ENCODE results near the gene NDUFC1. TPM values are rescaled to one million over a fixed set of nuclear protein-coding genes. Genes with fewer than 3 reads are reported as not detected.

The NDUFC1 gene
- total RNA-seq, 1 experiment from 2014 or later = 86.1 TPM

DNA sequence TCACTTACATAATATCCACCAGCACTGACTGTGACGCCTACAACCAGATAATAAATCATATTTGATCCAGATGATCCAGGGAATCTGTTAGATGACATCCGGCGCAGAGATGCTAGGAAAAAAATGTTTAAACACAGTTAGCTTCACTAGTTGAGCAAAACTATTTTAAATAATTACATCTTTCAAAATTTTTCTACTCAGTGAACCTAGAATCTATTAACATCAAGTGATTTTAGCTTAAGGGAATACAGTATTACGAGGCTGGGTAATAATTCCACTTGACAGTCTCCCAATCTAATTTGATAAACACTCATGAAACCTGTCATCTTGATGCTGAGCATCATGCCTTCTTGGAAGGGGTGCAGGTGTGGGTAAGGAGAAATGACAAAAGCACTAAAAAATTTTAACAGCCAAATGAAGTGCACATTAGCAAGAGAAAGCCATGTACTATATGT, 27.0 kb downstream of the NDUFC1 start:
- H3K27me3 Mint-ChIP-seq (ENCODE audit: insufficient read depth, unreplicated experiment) = no peaks in the 10 kb centered on the region
- BruUV-seq (replicated peaks) = no TSS peak
- no peaks in the 10 kb centered on the region for H3K36me3 Mint-ChIP-seq (ENCODE audit: insufficient read depth, unreplicated experiment)

DNA sequence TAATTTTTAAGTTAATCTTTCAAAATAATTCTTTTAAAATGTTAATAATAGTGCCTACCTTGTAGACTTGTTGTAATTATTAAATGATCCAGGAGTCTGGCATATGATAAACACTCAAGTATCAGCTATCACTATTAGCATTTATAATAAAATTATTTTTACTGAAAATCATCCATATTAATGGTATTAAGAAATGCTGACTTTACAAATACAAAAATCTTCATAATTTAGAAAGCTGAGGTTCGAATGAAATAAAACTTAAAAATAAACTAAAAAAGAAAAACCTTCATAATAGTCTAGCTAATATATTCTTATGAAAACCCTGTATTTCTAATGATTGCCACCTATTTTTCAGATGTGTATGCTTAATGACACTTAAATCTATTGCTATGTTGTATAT, 27.5 kb downstream of the NDUFC1 start:
- Mint-ChIP-seq H3K4me1 (ENCODE audit: insufficient read depth, unreplicated experiment) (no peaks in the 10 kb centered on the region), H3K9me3 (ENCODE audit: unreplicated experiment) (no peaks in the 10 kb centered on the region), H3K27ac (ENCODE audit: low read depth, unreplicated experiment) (no peak overlapping the region), H3K4me3 (ENCODE audit: unreplicated experiment) (no peak overlapping the region), H3K36me3 (ENCODE audit: insufficient read depth, unreplicated experiment) (no peaks in the 10 kb centered on the region), H3K27me3 (ENCODE audit: insufficient read depth, unreplicated experiment) (no peaks in the 10 kb centered on the region)
- no TSS peak for BruUV-seq (replicated peaks)
- DNase-seq (ENCODE audit: unreplicated experiment) = no peak
- TF ChIP-seq, protein P1, sequence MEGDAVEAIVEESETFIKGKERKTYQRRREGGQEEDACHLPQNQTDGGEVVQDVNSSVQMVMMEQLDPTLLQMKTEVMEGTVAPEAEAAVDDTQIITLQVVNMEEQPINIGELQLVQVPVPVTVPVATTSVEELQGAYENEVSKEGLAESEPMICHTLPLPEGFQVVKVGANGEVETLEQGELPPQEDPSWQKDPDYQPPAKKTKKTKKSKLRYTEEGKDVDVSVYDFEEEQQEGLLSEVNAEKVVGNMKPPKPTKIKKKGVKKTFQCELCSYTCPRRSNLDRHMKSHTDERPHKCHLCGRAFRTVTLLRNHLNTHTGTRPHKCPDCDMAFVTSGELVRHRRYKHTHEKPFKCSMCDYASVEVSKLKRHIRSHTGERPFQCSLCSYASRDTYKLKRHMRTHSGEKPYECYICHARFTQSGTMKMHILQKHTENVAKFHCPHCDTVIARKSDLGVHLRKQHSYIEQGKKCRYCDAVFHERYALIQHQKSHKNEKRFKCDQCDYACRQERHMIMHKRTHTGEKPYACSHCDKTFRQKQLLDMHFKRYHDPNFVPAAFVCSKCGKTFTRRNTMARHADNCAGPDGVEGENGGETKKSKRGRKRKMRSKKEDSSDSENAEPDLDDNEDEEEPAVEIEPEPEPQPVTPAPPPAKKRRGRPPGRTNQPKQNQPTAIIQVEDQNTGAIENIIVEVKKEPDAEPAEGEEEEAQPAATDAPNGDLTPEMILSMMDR (IDR thresholded peaks at IDR 0.05; ENCODE audit: unreplicated experiment) = no peak
- intact Hi-C loops (cut with micrococcal nuclease) = no loop called here
- ChIA-PET CTCF (no interaction called here), POLR2A (interaction anchor here (0.6 to 1.4 kb wide), 3 partner anchors 21 to 43 kb away, joined by 3 to 8 read pairs (median 5); no protein-coding TSS in a partner anchor)

More for the DNA sequence above, 27.0 kb downstream of the NDUFC1 start:
- Mint-ChIP-seq H3K9me3 (ENCODE audit: unreplicated experiment) (no peaks in the 10 kb centered on the region), H3K4me1 (ENCODE audit: insufficient read depth, unreplicated experiment) (no peaks in the 10 kb centered on the region), H3K27ac (ENCODE audit: low read depth, unreplicated experiment) (no peak overlapping the region), H3K4me3 (ENCODE audit: unreplicated experiment) (no peak overlapping the region)
- ChIA-PET POLR2A (interaction anchor here (1.2 to 1.4 kb wide), 4 partner anchors 8 to 31 kb away, joined by 3 to 8 read pairs (median 4); no protein-coding TSS in a partner anchor), CTCF (no interaction called here)
- DNase-seq (ENCODE audit: unreplicated experiment) = no peak
- TF ChIP-seq, protein P1 (IDR thresholded peaks at IDR 0.05; ENCODE audit: unreplicated experiment) = no peak
- intact Hi-C loops (cut with micrococcal nuclease) = no loop called here

DNA sequence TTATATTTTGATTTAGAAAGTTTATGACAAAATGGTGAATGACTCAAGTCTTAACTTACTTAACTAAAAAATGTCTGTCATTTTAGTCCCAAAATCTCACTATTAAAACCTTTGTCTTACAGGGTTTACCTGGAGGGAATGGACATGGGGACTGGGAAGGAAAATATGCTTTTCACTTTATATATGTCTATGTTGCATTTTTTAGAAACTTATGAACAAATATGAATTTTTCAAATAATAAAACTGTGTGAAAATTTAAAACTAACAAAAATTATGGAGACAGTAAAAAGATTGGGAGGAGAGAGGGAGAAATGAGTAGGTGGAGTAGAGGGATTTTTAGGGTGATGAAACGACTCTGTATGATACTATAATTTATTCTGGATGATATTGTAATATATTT, 28.4 kb downstream of the NDUFC1 start:
- DNase-seq (ENCODE audit: unreplicated experiment) = no peak
- TF ChIP-seq, protein P1 (IDR thresholded peaks at IDR 0.05; ENCODE audit: unreplicated experiment) = no peak
- intact Hi-C loops (cut with micrococcal nuclease) = no loop called here
- Mint-ChIP-seq H3K9me3 (ENCODE audit: unreplicated experiment) (no peaks in the 10 kb centered on the region), H3K27ac (ENCODE audit: low read depth, unreplicated experiment) (no peak overlapping the region), H3K4me3 (ENCODE audit: unreplicated experiment) (no peak overlapping the region), H3K4me1 (ENCODE audit: insufficient read depth, unreplicated experiment) (no peaks in the 10 kb centered on the region), H3K36me3 (ENCODE audit: insufficient read depth, unreplicated experiment) (no peaks in the 10 kb centered on the region), H3K27me3 (ENCODE audit: insufficient read depth, unreplicated experiment) (no peaks in the 10 kb centered on the region)
- no TSS peak for BruUV-seq (replicated peaks)
- ChIA-PET CTCF (no interaction called here), POLR2A (no interaction called here)

DNA sequence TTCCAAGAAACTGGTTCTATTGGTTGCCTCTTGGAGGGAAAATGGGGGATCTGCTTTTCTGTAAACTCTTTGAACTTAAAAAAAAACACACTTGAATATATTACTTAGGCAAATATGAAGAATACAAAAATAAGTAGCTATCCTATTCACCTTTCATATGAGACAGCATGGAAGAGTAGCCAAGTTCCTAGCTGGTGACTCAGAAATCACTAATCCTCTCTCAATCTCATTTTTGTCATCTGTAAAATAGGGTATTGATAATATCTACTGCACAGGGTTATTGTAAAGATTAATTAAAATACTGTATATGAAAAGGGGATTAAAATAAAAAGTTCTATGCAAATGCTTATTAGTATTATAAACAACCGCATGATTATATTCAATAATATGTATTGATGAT, 35.0 kb downstream of the NDUFC1 start:
- Mint-ChIP-seq H3K4me3 (ENCODE audit: unreplicated experiment) (no peak overlapping the region), H3K9me3 (ENCODE audit: unreplicated experiment) (no peaks in the 10 kb centered on the region), H3K27ac (ENCODE audit: low read depth, unreplicated experiment) (no peak overlapping the region), H3K27me3 (ENCODE audit: insufficient read depth, unreplicated experiment) (no peaks in the 10 kb centered on the region), H3K4me1 (ENCODE audit: insufficient read depth, unreplicated experiment) (peaks cover 14% of the 10 kb centered on the region), H3K36me3 (ENCODE audit: insufficient read depth, unreplicated experiment) (no peaks in the 10 kb centered on the region)
- intact Hi-C loops (cut with micrococcal nuclease) = no loop called here
- ChIA-PET CTCF (interaction anchor here (1.6 kb wide), 1 partner anchor 9 kb away, joined by 9 read pairs; no protein-coding TSS in a partner anchor), POLR2A (interaction anchor here (0.6 to 3.6 kb wide), 11 partner anchors 9 to 92 kb away, joined by 3 to 34 read pairs (median 4); partner anchors contain the start of genes NAA15 and NDUFC1)
- TF ChIP-seq, protein P1 (IDR thresholded peaks at IDR 0.05; ENCODE audit: unreplicated experiment) = no peak
- BruUV-seq (replicated peaks) = no TSS peak
- DNase-seq (ENCODE audit: unreplicated experiment) = peak; percentile 22

Measured in MCF 10A (cell line).